Osteocyte (in vitro differentiated cells): ENCODE measurements around the gene CCSER1. TPM values are rescaled to one million over a fixed set of nuclear protein-coding genes. Genes with fewer than 3 reads are reported as not detected.

Experiments
- DNase-seq: peaks from one replicate; pipeline ENCODE4 v3.0.0; 2021; ENCODE audit warnings: mixed read lengths; ENCODE audit not compliant: unreplicated experiment; ENCODE audit errors: extremely low spot score
- H3K27ac Mint-ChIP-seq: one replicate; pipeline ENCODE4 v1.8.0; 2021; ENCODE audit warnings: mild to moderate bottlenecking, mixed read lengths; ENCODE audit not compliant: unreplicated experiment
- H3K27me3 Mint-ChIP-seq: one replicate; pipeline ENCODE4 v1.8.0; 2021; ENCODE audit warnings: mixed read lengths; ENCODE audit not compliant: unreplicated experiment
- H3K36me3 Mint-ChIP-seq: one replicate; pipeline ENCODE4 v1.8.0; 2021; ENCODE audit warnings: mixed read lengths; ENCODE audit not compliant: unreplicated experiment
- H3K4me1 Mint-ChIP-seq: one replicate; pipeline ENCODE4 v1.8.0; 2021; ENCODE audit warnings: mixed read lengths; ENCODE audit not compliant: unreplicated experiment
- H3K4me3 Mint-ChIP-seq: one replicate; pipeline ENCODE4 v1.8.0; 2021; ENCODE audit warnings: mild to moderate bottlenecking, moderate library complexity, mixed read lengths; ENCODE audit not compliant: unreplicated experiment
- H3K9me3 Mint-ChIP-seq: one replicate; pipeline ENCODE4 v1.8.0; 2021; ENCODE audit warnings: mixed read lengths; ENCODE audit not compliant: unreplicated experiment
- total RNA-seq: library from RNA; stranded (reverse); gene quantifications from 2 replicates; pipeline ENCODE4 v1.2.1, GENCODE V29; 2021
- TF ChIP-seq, protein P1 (sequence below): fragments of 200-600 bp; sonication (generic); IDR thresholded peaks from 2 replicates; pipeline ENCODE4 v1.5.0; 2021; ENCODE audit warnings: antibody characterized with exemption, mild to moderate bottlenecking, moderate library complexity

The CCSER1 gene
- total RNA-seq, 1 donor from 2014 or later = not detected

DNA sequence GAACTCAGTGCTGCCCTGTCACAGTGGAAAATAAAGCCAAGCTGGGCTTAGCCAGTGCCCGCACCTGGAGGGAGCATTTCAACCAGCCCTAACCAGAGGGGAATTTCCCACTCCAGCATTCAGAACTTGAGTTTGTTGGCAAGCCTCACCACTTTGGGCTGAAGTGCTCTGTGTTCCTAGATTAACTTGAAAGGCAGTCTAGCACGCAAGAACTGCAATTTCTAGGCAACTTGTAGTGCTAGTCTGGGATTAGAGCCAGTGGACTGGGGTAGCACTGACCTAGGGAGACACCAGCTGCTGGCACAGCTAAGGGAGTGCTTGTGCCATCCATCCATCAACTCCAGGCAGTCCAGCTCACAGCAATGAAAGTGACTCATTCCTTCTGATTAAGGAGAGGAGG lies 1115.9 kb downstream of the CCSER1 start:
- DNase-seq = no peak
- H3K4me3 Mint-ChIP-seq = no peak overlapping the region
- TF ChIP-seq, protein P1, sequence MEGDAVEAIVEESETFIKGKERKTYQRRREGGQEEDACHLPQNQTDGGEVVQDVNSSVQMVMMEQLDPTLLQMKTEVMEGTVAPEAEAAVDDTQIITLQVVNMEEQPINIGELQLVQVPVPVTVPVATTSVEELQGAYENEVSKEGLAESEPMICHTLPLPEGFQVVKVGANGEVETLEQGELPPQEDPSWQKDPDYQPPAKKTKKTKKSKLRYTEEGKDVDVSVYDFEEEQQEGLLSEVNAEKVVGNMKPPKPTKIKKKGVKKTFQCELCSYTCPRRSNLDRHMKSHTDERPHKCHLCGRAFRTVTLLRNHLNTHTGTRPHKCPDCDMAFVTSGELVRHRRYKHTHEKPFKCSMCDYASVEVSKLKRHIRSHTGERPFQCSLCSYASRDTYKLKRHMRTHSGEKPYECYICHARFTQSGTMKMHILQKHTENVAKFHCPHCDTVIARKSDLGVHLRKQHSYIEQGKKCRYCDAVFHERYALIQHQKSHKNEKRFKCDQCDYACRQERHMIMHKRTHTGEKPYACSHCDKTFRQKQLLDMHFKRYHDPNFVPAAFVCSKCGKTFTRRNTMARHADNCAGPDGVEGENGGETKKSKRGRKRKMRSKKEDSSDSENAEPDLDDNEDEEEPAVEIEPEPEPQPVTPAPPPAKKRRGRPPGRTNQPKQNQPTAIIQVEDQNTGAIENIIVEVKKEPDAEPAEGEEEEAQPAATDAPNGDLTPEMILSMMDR = no peak

DNA sequence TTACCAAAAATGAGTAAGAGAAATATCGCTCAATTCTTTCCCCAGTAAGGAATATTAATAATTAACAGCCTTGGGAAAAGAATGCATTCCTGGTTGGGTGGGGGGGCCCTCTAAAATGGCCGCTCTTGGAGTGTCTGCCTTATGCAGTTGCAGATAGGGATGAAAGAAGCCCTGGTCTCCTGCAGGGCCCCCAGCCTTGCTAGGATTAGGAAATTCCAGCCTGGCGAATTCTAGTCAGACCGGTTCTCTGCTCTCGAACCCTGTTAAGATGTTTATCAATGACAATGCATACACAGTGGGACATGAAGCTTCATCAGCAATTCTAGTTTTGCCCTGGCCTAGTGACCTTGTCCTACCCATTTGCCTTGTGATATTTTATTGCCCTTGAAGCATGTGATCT lies 1128.8 kb downstream of the CCSER1 start:
- no peaks in the 10 kb centered on the region for H3K9me3 Mint-ChIP-seq
- no peak overlapping the region for H3K4me3 Mint-ChIP-seq
- no peaks in the 10 kb centered on the region for H3K36me3 Mint-ChIP-seq

More for the DNA sequence above, 1115.9 kb downstream of the CCSER1 start:
- Mint-ChIP-seq H3K27me3 (no peaks in the 10 kb centered on the region), H3K9me3 (no peaks in the 10 kb centered on the region), H3K36me3 (no peaks in the 10 kb centered on the region), H3K4me1 (no peaks in the 10 kb centered on the region), H3K27ac (no peak overlapping the region)

DNA sequence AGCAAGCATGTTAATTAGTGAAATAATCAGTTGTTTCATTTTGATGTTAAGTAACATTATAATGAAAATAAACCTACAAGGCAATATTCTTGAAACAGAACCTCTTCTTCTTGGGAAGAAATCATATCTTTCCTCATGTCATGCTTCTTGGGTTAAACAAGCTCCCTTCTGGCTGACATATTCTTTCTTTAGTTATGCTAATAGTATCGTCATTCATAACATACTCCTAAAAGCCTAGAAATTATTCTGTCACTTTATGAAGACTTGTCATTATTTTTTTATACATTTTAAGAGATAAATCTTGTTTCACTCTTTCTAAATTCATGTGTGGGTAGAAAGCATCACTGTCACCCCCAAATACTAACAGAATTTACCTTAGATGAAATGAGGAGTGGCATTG lies 1129.6 kb downstream of the CCSER1 start:
- no peak for DNase-seq
- no peaks in the 10 kb centered on the region for H3K27me3 Mint-ChIP-seq
- TF ChIP-seq, protein P1 = no peak
- H3K27ac Mint-ChIP-seq = no peak overlapping the region
- H3K36me3 Mint-ChIP-seq = no peaks in the 10 kb centered on the region
- no peaks in the 10 kb centered on the region for H3K9me3 Mint-ChIP-seq
- no peaks in the 10 kb centered on the region for H3K4me1 Mint-ChIP-seq
- H3K4me3 Mint-ChIP-seq = no peak overlapping the region

More for the DNA sequence above, 1128.8 kb downstream of the CCSER1 start:
- H3K27me3 Mint-ChIP-seq = no peaks in the 10 kb centered on the region
- TF ChIP-seq, protein P1 = no peak
- no peak for DNase-seq
- no peaks in the 10 kb centered on the region for H3K4me1 Mint-ChIP-seq
- no peak overlapping the region for H3K27ac Mint-ChIP-seq

DNA sequence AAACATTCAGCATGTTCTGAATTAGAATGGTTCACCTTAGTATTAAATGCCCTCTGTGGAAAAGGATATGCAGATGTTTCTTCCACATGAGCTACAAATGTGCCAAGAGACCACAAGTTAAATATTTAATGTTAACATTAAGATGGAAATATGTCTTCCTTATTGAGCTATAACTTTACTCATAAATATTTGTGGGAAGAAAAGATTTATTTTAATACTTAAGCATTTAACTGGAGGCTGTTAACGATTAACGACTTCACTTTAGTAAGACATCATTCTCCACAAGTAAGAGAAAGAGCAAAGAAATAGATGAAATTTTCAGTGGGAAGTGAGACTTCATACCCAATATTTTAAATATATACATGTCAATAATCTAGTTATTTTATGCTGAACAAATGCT lies 1130.5 kb downstream of the CCSER1 start:
- no peak for DNase-seq
- no peaks in the 10 kb centered on the region for H3K36me3 Mint-ChIP-seq
- H3K4me3 Mint-ChIP-seq = no peak overlapping the region
- no peak overlapping the region for H3K27ac Mint-ChIP-seq
- TF ChIP-seq, protein P1 = no peak
- no peaks in the 10 kb centered on the region for H3K9me3 Mint-ChIP-seq
- no peaks in the 10 kb centered on the region for H3K4me1 Mint-ChIP-seq
- no peaks in the 10 kb centered on the region for H3K27me3 Mint-ChIP-seq

DNA sequence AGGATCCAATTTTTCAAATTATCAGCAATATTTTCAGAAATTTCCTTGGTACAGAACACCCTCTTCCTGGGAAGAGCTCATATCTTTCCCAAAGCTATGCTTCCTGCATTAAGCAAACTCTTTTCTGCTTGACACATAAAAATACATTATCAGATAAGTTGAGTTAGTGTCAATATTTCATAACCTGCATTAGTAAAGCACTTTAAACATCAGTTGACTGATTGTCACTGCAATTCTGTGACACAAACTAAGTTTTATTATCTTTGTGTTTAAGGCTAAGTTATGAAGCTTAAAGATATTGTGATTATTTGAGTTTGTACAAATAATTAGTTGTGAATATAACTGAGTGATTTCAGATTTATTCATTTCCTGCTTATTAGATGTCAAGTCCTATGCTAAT lies 1131.1 kb downstream of the CCSER1 start:
- H3K27ac Mint-ChIP-seq = no peak overlapping the region
- TF ChIP-seq, protein P1 = no peak

More for the DNA sequence above, 1131.1 kb downstream of the CCSER1 start:
- no peak overlapping the region for H3K4me3 Mint-ChIP-seq
- no peaks in the 10 kb centered on the region for H3K4me1 Mint-ChIP-seq
- no peaks in the 10 kb centered on the region for H3K36me3 Mint-ChIP-seq
- no peak for DNase-seq
- H3K9me3 Mint-ChIP-seq = no peaks in the 10 kb centered on the region
- H3K27me3 Mint-ChIP-seq = no peaks in the 10 kb centered on the region
